ENCODE results near the gene ATF3. TPM values are rescaled to one million over a fixed set of nuclear protein-coding genes. Genes with fewer than 3 reads are reported as not detected.

The ATF3 gene
- total and polyA plus RNA-seq, 2 of the 4 experiments (the other 2 are of a cell fraction), result 9.9 to 12.3 TPM

DNA sequence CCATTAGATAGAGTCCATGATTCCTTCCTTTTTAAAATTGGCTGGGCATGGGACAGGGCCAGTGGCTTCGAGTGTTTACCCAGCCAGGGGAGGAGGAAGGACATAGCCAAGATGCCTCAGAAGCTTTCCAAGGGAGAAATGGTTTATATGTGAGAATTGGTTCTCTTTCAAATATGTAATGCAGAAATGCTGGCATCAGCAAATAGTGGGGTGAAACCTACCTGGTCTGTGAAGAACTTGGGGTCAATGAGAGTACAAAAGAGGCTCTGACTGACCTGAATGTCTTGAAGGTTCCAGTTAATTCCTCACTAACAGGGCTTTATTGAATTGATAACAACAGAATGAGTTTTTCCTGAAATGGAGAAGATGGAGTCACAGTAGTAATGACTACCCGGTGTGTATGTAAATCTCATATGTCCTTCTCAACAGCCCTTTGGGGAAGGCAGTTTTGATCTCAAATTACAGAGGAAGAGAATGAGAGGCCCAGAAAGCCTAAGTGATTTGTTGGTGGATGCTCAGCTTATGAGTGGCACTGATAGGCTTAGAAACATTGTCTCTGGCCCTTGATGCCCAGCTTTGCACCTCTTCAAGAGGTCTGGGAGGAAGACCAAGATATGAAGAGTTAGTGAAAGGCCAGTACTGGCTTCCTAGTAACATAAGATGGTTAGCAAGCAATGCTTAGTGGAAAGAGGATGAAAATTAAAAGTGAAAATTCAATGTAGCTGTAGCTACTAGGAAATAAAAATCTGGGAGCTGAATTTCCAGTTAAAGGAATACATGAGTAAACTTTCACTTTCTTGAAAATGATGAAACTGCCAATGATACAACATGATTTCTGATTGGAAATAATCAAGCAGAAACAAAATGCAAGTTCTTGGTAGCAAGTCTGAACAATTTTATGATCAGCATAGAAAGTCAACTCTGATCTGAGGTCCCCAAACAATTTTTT, 2.7 kb downstream of the ATF3 start:
- BruUV-seq (replicated peaks), result no TSS peak
- CTCF ChIA-PET, result interaction anchor here (0.6 to 1.5 kb wide), 4 partner anchors 31 to 156 kb away, joined by 3 to 8 read pairs (median 4); no protein-coding TSS in a partner anchor
- in situ Hi-C loops (cut with MboI; ENCODE audit: low sequenced_read_pairs), result no loop called here

More for the DNA sequence above, 2.7 kb downstream of the ATF3 start:
- H3K18ac ChIP-seq (ENCODE audit: low read depth, low read length), result no peak overlapping the region
- peak overlapping the region; percentile 39; the same call in 1 of the 2 replicates for H3K23ac ChIP-seq (ENCODE audit: low read depth, low read length)
- H3K27me3 ChIP-seq (ENCODE audit: control insufficient read depth, insufficient read depth, low read length), result peaks cover 18% of the 10 kb centered on the region
- no peak overlapping the region for H2AK5ac ChIP-seq (ENCODE audit: low read depth, low read length)
- H3K4me2 ChIP-seq (ENCODE audit: low read depth, low read length), result peak overlapping the region; percentile 83
- H4K5ac ChIP-seq (ENCODE audit: low read depth, low read length), result no peak overlapping the region
- peaks cover 12% of the 10 kb centered on the region; the same call in 1 of the 2 replicates for H3K36me3 ChIP-seq (ENCODE audit: control insufficient read depth, insufficient read depth, low read length)
- H3K14ac ChIP-seq (replicated peaks; ENCODE audit: low read depth, low read length), result peak overlapping the region; percentile 3; the same call in 1 of the 2 replicates
- TF ChIP-seq, protein P1, sequence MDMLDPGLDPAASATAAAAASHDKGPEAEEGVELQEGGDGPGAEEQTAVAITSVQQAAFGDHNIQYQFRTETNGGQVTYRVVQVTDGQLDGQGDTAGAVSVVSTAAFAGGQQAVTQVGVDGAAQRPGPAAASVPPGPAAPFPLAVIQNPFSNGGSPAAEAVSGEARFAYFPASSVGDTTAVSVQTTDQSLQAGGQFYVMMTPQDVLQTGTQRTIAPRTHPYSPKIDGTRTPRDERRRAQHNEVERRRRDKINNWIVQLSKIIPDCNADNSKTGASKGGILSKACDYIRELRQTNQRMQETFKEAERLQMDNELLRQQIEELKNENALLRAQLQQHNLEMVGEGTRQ (IDR thresholded peaks at IDR 0.05; ENCODE audit: low read depth, low read length), result no peak
- no peak for TF ChIP-seq CTCF (conservative IDR thresholded peaks at IDR 0.05; ENCODE audit: low read depth, low read length)
- no peak for TF ChIP-seq CHD1 (IDR thresholded peaks at IDR 0.05; ENCODE audit: low read depth, low read length)
- peak; percentile 7; the same call in 1 of the 2 replicates for TF ChIP-seq POLR2A (IDR thresholded peaks at IDR 0.05; ENCODE audit: low read depth, low read length)
- TF ChIP-seq BHLHE40 (IDR thresholded peaks at IDR 0.05; ENCODE audit: low read depth, low read length), result no peak
- TF ChIP-seq NFE2L2 (IDR thresholded peaks at IDR 0.05; ENCODE audit: low read depth, low read length), result no peak
- TF ChIP-seq ELK1 (IDR thresholded peaks at IDR 0.05; ENCODE audit: borderline replicate concordance, low read depth, low read length), result no peak
- no peak for TF ChIP-seq SMC3 (IDR thresholded peaks at IDR 0.05; ENCODE audit: low read depth, low read length)
- no peak for TF ChIP-seq MXI1 (IDR thresholded peaks at IDR 0.05; ENCODE audit: borderline replicate concordance, low read depth, low read length)
- TF ChIP-seq RFX5 (IDR thresholded peaks at IDR 0.05; ENCODE audit: low read depth, low read length), result no peak
- peak; percentile 95 for TF ChIP-seq MAFK (IDR thresholded peaks at IDR 0.05; ENCODE audit: low read depth, low read length)
- TF ChIP-seq FOS (IDR thresholded peaks at IDR 0.05; ENCODE audit: low read depth, low read length), result no peak
- TF ChIP-seq CEBPB (IDR thresholded peaks at IDR 0.05; ENCODE audit: low read depth, low read length), result no peak
- no peak for TF ChIP-seq RAD21 (IDR thresholded peaks at IDR 0.05; ENCODE audit: low read length)
- no peak overlapping the region for H3K4me3 ChIP-seq (ENCODE audit: insufficient read depth, low read depth, low read length)
- no peak for ATAC-seq (ENCODE audit: low read depth)
- intact Hi-C loops (cut with micrococcal nuclease), result loop anchor here (2.0 to 10.0 kb wide), 4 partner anchors 36 to 384 kb away; no protein-coding TSS in a partner anchor
- H3K4ac ChIP-seq (ENCODE audit: low read depth, low read length), result no peak overlapping the region
- peaks cover 3% of the 10 kb centered on the region; the same call in 1 of the 2 replicates for H3K9me1 ChIP-seq (ENCODE audit: insufficient read depth, low read length)
- H3K4me1 ChIP-seq (ENCODE audit: control insufficient read depth, insufficient read depth, low read length), result peaks cover 14% of the 10 kb centered on the region
- H4K8ac ChIP-seq (ENCODE audit: low read depth in 2 of 2, low read length in 2 of 2), result no peak overlapping the region
- H2BK20ac ChIP-seq (ENCODE audit: low read depth, low read length), result no peak overlapping the region
- peaks cover 27 to 61% of the 10 kb centered on the region in 2 experiments for H3K79me1 ChIP-seq (ENCODE audit: low read depth in 1 of 2, low read length in 2 of 2)
- H3K9me3 ChIP-seq (ENCODE audit: control insufficient read depth, insufficient read depth, low read length), result no peaks in the 10 kb centered on the region
- no peak overlapping the region for H3K27ac ChIP-seq (ENCODE audit: insufficient read depth, low read length)
- no peak overlapping the region for H2BK5ac ChIP-seq (ENCODE audit: low read depth, low read length, poor library complexity, severe bottlenecking)
- dilution Hi-C loops (cut with HindIII; ENCODE audit: low sequenced_read_pairs, unreplicated experiment), result no loop called here
- H2BK15ac ChIP-seq (ENCODE audit: low read depth, low read length), result no peak overlapping the region
- H3K56ac ChIP-seq (ENCODE audit: extremely low read depth, insufficient read depth, low read length), result no peak overlapping the region
- no peak overlapping the region for H3K9ac ChIP-seq (ENCODE audit: low read depth, low read length)
- H2AK9ac ChIP-seq (replicated peaks; ENCODE audit: low read depth, low read length, poor library complexity), result no peak overlapping the region
- WGBS, 2 experiments (ENCODE audit: extremely low coverage in 2 of 2, insufficient read length in 1 of 2), result 100% methylated on average over 1 of the region's 2 CpGs; no CpG with 5 or more reads in 1 of the 2 experiments
- no peak for DNase-seq
- H4K91ac ChIP-seq (ENCODE audit: insufficient read depth, low read depth, low read length), result no peak overlapping the region
- POLR2A ChIA-PET (ENCODE audit: unreplicated experiment), result no interaction called here
- peaks cover 11% of the 10 kb centered on the region; the same call in 1 of the 2 replicates for H4K20me1 ChIP-seq (ENCODE audit: insufficient read depth, low read length)
- no peak overlapping the region for H2BK120ac ChIP-seq (ENCODE audit: low read depth, low read length)
- H2AFZ ChIP-seq (replicated peaks; ENCODE audit: low read length, poor library complexity), result no peak overlapping the region
